WTC11 (cell line): ENCODE measurements around the gene SELENOI. TPM values are rescaled to one million over a fixed set of nuclear protein-coding genes. Genes with fewer than 3 reads are reported as not detected.

Experiments
- ATAC-seq: fragments of 200-7000 bp; cut with Tn5 transposase; 2 replicates; pipeline ENCODE4 v1.10.0; 2021; ENCODE audit warnings: mild to moderate bottlenecking, moderate library complexity
- CTCF ChIA-PET: fragments of 300-600 bp; sonication (Branson Sonifier 250); formaldehyde crosslinking; loops from one replicate; lab custom pipeline; 2021; ENCODE audit warnings: antibody characterized with exemption; lab: Charles Lee
- POLR2A ChIA-PET: fragments of 350-600 bp; sonication (Branson Sonifier 250); formaldehyde crosslinking; loops from one replicate; lab custom pipeline; 2021; ENCODE audit warnings: antibody characterized with exemption; lab: Charles Lee
- DNase-seq: peaks from one replicate; pipeline ENCODE4 v3.0.0; 2021; ENCODE audit warnings: low spot score
- H3K27ac Mint-ChIP-seq: 2 replicates; pipeline ENCODE4 v1.8.0; 2021; ENCODE audit warnings: mixed read lengths
- H3K27me3 Mint-ChIP-seq: 2 replicates; pipeline ENCODE4 v1.8.0; 2021; ENCODE audit warnings: low read depth, mild to moderate bottlenecking, moderate library complexity, mixed read lengths
- H3K36me3 Mint-ChIP-seq: 2 replicates; pipeline ENCODE4 v1.8.0; 2021; ENCODE audit warnings: mixed read lengths
- H3K4me1 Mint-ChIP-seq: 2 replicates; pipeline ENCODE4 v1.8.0; 2022; ENCODE audit warnings: mixed read lengths
- H3K4me3 Mint-ChIP-seq: 2 replicates; pipeline ENCODE4 v1.8.0; 2021; ENCODE audit warnings: mild to moderate bottlenecking, moderate library complexity, mixed read lengths
- H3K9me3 Mint-ChIP-seq: 2 replicates; pipeline ENCODE4 v1.8.0; 2021; ENCODE audit warnings: mixed read lengths
- CREB1 ChIP-seq: sonication (generic); formaldehyde crosslinking; IDR thresholded peaks from 2 replicates; pipeline ENCODE4 v1.8.0; 2023; ENCODE audit warnings: mild to moderate bottlenecking, missing genetic modification reagents
- E2F4 ChIP-seq: sonication (generic); formaldehyde crosslinking; IDR thresholded peaks from 2 replicates; pipeline ENCODE4 v1.8.1; 2022; ENCODE audit warnings: low read depth, mild to moderate bottlenecking, moderate library complexity, missing genetic modification reagents, borderline replicate concordance
- GRHL2 ChIP-seq: fragments of 250-450 bp; sonication (Bioruptor Pico); IDR thresholded peaks from 2 replicates; pipeline ENCODE4 v1.8.0; 2022; ENCODE audit warnings: mild to moderate bottlenecking, moderate library complexity; ENCODE audit not compliant: insufficient replicate concordance, severe bottlenecking
- MYBL2 ChIP-seq: sonication (generic); formaldehyde crosslinking; IDR thresholded peaks from 2 replicates; pipeline ENCODE4 v1.8.1; 2023; ENCODE audit warnings: mild to moderate bottlenecking, moderate library complexity, missing genetic modification reagents
- PRDM15 ChIP-seq: sonication (generic); formaldehyde crosslinking; IDR thresholded peaks from 2 replicates; pipeline ENCODE4 v1.8.0; 2022; ENCODE audit warnings: missing genetic modification reagents
- RELA ChIP-seq: sonication (generic); formaldehyde crosslinking; IDR thresholded peaks from 2 replicates; pipeline ENCODE4 v1.8.1; 2022; ENCODE audit warnings: missing genetic modification reagents, mild to moderate bottlenecking, borderline replicate concordance
- SP1 ChIP-seq: sonication (generic); formaldehyde crosslinking; conservative IDR thresholded peaks from 2 replicates; pipeline ENCODE4 v1.8.1; 2022; ENCODE audit warnings: missing genetic modification reagents
- STAT6 ChIP-seq: sonication (generic); formaldehyde crosslinking; conservative IDR thresholded peaks from 2 replicates; pipeline ENCODE4 v1.8.1; 2023; ENCODE audit warnings: mild to moderate bottlenecking, low read depth, missing genetic modification reagents, moderate library complexity
- TCF7 ChIP-seq: sonication (generic); formaldehyde crosslinking; IDR thresholded peaks from 2 replicates; pipeline ENCODE4 v1.8.0; 2022; ENCODE audit warnings: mild to moderate bottlenecking, low read depth, missing genetic modification reagents, moderate library complexity
- TEAD1 ChIP-seq: sonication (generic); formaldehyde crosslinking; IDR thresholded peaks from 2 replicates; pipeline ENCODE4 v1.8.0; 2022; ENCODE audit warnings: mild to moderate bottlenecking, missing genetic modification reagents
- TEAD4 ChIP-seq: sonication (generic); formaldehyde crosslinking; IDR thresholded peaks from 2 replicates; pipeline ENCODE4 v1.8.0; 2022; ENCODE audit warnings: mild to moderate bottlenecking, missing genetic modification reagents
- ZNF263 ChIP-seq: sonication (generic); formaldehyde crosslinking; IDR thresholded peaks from 2 replicates; pipeline ENCODE4 v1.8.1; 2022; ENCODE audit warnings: low read depth, mild to moderate bottlenecking, moderate library complexity, missing genetic modification reagents
- ZNF416 ChIP-seq: fragments of 250-450 bp; sonication (Bioruptor Pico); IDR thresholded peaks from 2 replicates; pipeline ENCODE4 v1.9.0; 2021; ENCODE audit warnings: mild to moderate bottlenecking, inconsistent platforms
- ZNF512 ChIP-seq: sonication (generic); formaldehyde crosslinking; IDR thresholded peaks from 2 replicates; pipeline ENCODE4 v1.8.1; 2022; ENCODE audit warnings: missing genetic modification reagents, borderline replicate concordance
- ZNF532 ChIP-seq: fragments of 250-450 bp; sonication (Bioruptor Pico); IDR thresholded peaks from 2 replicates; pipeline ENCODE4 v1.9.0; 2021; ENCODE audit warnings: mild to moderate bottlenecking, borderline replicate concordance
- ZNF671 ChIP-seq: fragments of 250-450 bp; sonication (Bioruptor Pico); IDR thresholded peaks from 2 replicates; pipeline ENCODE4 v1.8.0; 2021; ENCODE audit warnings: mild to moderate bottlenecking
- ZSCAN18 ChIP-seq: fragments of 250-450 bp; sonication (Bioruptor Pico); IDR thresholded peaks from 2 replicates; pipeline ENCODE4 v2.1.2; 2022; ENCODE audit warnings: mild to moderate bottlenecking, moderate library complexity
- total RNA-seq: library from RNA; stranded (reverse); gene quantifications from 3 replicates; pipeline ENCODE4 v1.2.3, GENCODE V29; 2021
- TF ChIP-seq, protein P1 (sequence below): sonication (generic); formaldehyde crosslinking; IDR thresholded peaks from 2 replicates; pipeline ENCODE4 v1.8.1; 2022; ENCODE audit warnings: low read depth, missing genetic modification reagents, borderline replicate concordance

The SELENOI gene
- total RNA-seq, 1 experiment from 2014 or later, result 53.1 TPM

DNA sequence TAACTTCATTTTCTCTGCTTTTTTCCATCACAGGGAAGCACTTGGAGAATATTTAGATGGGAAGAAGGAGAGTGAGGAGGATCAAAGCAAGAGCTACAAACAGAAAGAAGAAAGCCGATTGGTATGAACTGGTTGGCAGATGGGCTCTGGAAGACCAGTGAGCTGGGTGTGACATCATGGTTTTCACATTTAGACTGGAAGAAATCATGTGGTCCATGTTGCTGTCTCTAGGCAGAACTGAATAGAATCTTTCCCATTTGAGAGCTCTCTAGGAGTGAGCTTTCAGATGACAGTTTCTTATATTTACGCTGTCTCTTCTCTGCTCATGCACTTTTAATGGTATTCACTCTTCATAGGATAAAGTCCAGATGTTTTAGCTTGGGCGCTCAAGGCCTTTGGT, 68.4 kb downstream of the SELENOI start (continued):
- no peak for TF ChIP-seq STAT6 (CRISPR knock-in tag)
- no peak for TF ChIP-seq RELA (CRISPR knock-in tag)
- TF ChIP-seq TEAD4 (CRISPR knock-in tag), result no peak
- no peak for TF ChIP-seq SP1 (CRISPR knock-in tag)
- no peak for TF ChIP-seq ZNF671 (CRISPR knock-in tag)
- TF ChIP-seq MYBL2 (CRISPR knock-in tag), result no peak
- no peak for TF ChIP-seq PRDM15
- no peak for TF ChIP-seq ZNF263 (CRISPR knock-in tag)
- TF ChIP-seq, protein P1, sequence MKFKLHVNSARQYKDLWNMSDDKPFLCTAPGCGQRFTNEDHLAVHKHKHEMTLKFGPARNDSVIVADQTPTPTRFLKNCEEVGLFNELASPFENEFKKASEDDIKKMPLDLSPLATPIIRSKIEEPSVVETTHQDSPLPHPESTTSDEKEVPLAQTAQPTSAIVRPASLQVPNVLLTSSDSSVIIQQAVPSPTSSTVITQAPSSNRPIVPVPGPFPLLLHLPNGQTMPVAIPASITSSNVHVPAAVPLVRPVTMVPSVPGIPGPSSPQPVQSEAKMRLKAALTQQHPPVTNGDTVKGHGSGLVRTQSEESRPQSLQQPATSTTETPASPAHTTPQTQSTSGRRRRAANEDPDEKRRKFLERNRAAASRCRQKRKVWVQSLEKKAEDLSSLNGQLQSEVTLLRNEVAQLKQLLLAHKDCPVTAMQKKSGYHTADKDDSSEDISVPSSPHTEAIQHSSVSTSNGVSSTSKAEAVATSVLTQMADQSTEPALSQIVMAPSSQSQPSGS (CRISPR knock-in tag), result no peak
- no peak for TF ChIP-seq ZNF512
- no peak for TF ChIP-seq GRHL2 (CRISPR knock-in tag)

DNA sequence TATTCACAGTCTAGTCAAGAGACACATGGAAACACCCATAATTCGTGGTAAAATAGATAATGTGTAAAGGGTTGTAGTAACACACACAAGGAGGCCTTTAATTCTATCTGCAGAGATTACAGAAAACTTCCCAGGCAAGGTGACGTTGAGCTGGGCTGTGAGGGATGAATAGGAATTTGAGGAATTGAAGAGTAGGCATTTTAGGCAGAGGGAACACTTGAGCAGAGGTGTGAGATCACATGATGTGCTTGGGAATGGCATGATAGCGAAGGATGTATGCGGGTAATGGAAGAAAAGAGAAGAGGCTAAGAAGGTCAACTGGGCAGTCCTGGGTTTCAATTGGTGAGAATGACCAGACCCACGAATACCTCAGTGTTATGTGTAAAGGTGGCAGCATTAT, 76.0 kb downstream of the SELENOI start:
- no peak overlapping the region for H3K27ac Mint-ChIP-seq
- ATAC-seq, result no peak
- POLR2A ChIA-PET, result no interaction called here
- H3K4me1 Mint-ChIP-seq, result peaks cover 14% of the 10 kb centered on the region
- H3K9me3 Mint-ChIP-seq, result peaks cover 6% of the 10 kb centered on the region
- CTCF ChIA-PET, result interaction anchor here (1.8 kb wide), 1 partner anchor 38 kb away, joined by 6 read pairs; no protein-coding TSS in a partner anchor
- no peaks in the 10 kb centered on the region; the same call in 1 of the 2 replicates for H3K27me3 Mint-ChIP-seq
- no peak for DNase-seq
- no peak overlapping the region for H3K4me3 Mint-ChIP-seq
- no peaks in the 10 kb centered on the region for H3K36me3 Mint-ChIP-seq
- no peak for TF ChIP-seq TEAD1 (CRISPR knock-in tag)
- no peak for TF ChIP-seq E2F4 (CRISPR knock-in tag)
- TF ChIP-seq ZNF416 (CRISPR knock-in tag), result no peak
- TF ChIP-seq SP1 (CRISPR knock-in tag), result no peak
- no peak for TF ChIP-seq ZNF532 (CRISPR knock-in tag)
- TF ChIP-seq TCF7, result no peak
- no peak for TF ChIP-seq CREB1 (CRISPR knock-in tag)
- no peak for TF ChIP-seq ZSCAN18 (CRISPR knock-in tag)
